ENCODE measurements around the gene RIOX2.

- TF ChIP-seq EZH2 (IDR thresholded peaks at IDR 0.05; ENCODE audit: borderline replicate concordance, low read length) (no peak), CTCF (conservative IDR thresholded peaks at IDR 0.05 in 1 of 2, IDR thresholded peaks at IDR 0.05 in 1 of 2; ENCODE audit: extremely low read depth in 1 of 2, insufficient read depth in 1 of 2, low read depth in 1 of 2, low read length in 2 of 2) (no peak)
Measured at GRCh38 chr3:97983933-97984491, 11.8 kb upstream of the RIOX2 start.

Data from mammary epithelial cell (primary cell).